ENCODE results near the gene UBE3B.

DNA sequence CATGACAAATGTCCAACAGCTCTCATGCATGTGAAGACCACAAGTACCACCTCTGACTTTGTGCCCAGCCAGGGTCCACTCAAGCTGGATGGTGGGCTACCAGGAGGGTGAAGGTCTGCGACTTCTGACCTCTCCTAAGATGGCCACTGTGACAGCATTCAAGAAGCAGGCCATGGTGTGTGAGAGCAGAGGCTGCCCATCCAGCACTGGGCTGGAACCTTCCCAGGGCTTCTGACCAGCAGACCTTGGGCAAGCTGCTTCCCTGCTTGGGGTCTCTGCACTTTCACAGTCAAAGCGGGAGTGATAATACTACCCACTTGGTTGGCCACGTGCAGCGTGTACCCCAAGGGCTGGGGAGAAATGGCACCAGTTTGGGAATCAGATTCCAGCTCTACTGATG is 85.4 kb downstream of the UBE3B start:
- TF ChIP-seq POLR2AphosphoS5 (IDR thresholded peaks at IDR 0.05): no peak
- TF ChIP-seq, protein P1, sequence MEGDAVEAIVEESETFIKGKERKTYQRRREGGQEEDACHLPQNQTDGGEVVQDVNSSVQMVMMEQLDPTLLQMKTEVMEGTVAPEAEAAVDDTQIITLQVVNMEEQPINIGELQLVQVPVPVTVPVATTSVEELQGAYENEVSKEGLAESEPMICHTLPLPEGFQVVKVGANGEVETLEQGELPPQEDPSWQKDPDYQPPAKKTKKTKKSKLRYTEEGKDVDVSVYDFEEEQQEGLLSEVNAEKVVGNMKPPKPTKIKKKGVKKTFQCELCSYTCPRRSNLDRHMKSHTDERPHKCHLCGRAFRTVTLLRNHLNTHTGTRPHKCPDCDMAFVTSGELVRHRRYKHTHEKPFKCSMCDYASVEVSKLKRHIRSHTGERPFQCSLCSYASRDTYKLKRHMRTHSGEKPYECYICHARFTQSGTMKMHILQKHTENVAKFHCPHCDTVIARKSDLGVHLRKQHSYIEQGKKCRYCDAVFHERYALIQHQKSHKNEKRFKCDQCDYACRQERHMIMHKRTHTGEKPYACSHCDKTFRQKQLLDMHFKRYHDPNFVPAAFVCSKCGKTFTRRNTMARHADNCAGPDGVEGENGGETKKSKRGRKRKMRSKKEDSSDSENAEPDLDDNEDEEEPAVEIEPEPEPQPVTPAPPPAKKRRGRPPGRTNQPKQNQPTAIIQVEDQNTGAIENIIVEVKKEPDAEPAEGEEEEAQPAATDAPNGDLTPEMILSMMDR (IDR thresholded peaks at IDR 0.05): no peak
- TF ChIP-seq POLR2A (IDR thresholded peaks at IDR 0.05): no peak

All from stomach (tissue), 4 donors.